ENCODE data around the gene PON1.

PON1 gene

DNA sequence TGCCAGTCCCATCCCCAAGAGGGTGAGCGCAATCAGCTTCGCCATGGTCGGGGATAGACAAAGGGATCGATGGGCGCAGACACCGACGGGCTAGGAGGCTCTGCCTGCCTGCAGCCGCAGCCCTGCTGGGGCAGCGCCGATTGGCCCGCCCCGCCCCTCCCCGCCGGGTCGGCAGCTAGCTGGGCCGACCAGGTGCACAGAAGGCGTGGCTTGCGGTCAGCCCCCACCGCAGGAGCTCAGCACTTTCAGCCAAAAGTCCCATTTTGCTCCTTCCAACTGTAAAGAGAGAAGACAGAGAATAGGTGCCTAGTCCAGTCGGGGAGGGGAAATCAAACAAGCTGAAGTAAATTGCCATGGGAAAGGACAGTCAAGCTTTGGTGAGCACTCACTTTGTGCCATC, at the start of gene PON1:
Gene PON1 (minus strand): TSS at position 102 of the 400 bp plus-strand sequence. CDS start 57 bp downstream, at position 45.
- DNase-seq: peak; percentile 40 to 73

DNA sequence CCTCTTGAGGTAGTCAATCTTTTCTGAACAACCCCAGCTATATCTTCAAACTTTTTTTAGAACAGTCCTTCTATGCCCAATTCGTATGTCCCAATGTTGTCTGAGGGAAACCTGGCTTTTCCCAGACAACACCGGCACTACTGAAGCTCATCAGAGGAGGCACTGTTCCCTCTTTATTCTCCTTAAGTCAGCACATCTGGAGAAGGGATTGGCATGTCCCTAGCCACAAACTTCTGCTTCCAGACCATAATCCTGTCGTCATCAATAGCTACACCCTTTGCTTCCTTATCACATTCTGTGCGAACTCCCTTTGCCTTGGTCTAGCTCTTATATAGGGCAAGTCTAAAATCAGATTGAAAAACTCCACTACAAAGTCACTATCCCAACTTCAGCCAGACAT, 49.0 kb upstream of the PON1 start:
- DNase-seq: no peak

DNA sequence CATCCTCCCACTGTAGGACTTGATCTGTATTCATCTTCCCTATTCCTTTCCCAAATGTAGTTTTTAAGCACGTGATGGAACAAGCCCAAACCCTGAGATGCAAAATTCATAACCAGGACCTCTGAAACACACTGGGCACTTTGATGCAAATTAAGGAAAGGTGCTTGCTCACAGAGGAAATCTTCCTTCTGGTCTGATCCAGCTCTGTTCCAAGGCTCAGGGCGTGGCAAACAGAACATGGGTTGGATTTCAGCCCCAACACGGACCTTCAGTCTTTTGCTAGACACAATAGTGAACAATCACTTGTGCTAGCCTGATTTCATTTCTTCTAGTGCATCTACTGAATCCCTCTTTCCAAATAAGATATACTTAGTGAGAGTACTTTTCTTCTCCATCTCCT, 43.9 kb upstream of the PON1 start:
- DNase-seq: no peak

DNA sequence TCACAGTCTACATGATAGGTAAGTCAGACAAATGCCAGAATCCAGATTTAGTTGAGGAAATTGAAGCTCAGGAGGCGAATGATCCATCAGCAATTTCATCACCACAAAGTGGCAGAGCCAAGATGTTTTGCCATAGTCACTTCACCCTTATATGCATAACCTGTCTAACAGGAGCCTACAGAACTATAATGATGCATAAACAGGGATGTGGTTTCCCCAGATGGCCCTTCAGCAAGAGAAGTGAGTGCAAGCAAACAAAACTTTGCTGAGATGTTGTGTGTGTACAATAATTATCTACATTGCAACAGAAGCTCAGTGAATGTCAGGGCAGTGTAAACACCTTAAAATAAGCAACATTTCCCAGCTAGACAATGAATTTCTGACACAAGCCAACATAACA, 43.3 kb upstream of the PON1 start:
- DNase-seq: no peak

DNA sequence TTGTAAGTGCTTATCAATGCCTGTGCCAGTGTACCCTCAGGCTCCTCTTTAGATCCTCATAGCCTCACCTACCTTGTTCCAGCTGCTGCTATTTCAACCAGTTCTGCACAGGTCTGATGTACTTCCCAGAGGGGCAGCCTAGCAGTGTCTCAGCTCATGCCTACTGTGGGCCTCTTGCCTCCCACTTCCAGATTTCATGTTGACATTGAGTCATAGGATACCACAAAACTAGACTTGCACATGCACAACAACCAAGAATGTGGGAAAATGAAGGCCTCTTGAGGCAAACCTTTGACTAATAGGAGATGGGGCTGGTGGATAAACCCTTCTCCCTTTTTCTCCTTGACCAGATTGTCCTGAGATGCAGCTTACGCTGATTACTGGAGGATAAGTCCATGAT, 40.8 kb upstream of the PON1 start:
- no peak for DNase-seq

DNA sequence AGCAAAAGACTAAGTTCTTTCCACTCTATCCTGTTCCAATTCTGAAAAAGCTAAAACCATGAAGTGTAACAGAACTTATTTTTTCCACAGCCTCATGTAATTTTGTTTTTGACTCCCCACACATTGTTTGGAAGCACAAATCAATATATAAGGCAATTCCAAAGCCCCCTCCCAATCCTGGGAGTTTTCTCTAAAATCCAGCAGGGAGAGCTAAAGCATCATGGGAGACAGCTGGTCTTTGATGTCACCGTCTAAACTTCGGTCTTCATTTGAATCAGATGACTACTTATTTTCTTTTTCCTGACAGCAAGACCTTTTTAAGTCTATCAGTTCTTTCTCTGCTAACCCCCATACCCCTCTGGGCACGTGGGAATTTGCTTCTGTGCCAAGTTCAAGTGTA, 33.3 kb upstream of the PON1 start:
- no peak for DNase-seq

DNA sequence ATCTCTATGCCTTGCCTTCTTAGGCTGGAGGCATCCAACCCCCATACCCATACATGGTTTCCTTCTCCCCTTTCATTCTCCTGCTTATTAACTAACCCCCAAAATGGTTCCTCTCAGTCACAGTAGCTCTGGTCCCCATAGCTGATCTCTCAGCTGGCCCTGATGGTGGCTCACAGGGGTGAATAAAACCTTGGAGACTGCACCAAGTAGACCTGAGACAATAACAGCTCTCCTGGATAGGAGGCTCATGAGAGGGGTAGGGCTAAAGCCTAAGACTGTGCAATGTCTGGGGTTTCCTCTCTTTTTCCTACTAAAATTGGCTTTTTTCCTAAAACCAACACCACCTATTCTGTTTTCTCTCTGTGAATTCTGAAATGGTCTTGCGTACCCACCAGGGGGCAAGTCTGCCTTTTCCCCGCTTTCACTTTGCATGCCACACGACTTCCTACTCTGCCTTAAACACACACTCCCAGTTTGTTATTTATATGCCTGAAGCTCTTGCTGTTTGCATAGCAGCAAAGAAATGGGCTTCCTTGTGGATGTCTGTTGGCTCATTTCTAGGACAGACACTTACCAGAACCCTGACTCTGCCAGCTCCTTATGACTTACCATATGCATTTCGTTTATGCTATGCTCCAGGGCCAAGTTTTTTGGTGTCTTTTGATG, 18.4 kb upstream of the PON1 start:
- peak in 1 of 2 experiments; percentile 6 for DNase-seq

DNA sequence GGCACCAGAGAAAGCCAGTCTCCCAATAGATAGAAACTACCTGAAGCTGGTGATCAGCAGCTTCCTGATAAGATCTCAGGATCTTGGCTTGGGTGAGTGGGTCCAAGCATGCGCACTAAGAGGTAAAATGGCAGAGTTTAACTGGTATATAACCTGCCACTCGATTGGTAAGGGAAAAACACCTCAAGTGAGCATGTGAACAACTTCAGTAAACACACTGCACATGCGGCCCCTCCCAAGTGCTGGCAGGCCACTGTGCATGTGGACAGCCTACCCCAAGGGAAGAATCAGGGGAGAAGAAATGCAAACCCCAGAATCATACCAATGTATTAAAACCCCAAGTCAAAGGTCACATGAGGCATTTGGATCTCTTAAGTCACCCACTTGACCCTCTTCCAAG, 17.7 kb upstream of the PON1 start:
- DNase-seq: no peak

DNA sequence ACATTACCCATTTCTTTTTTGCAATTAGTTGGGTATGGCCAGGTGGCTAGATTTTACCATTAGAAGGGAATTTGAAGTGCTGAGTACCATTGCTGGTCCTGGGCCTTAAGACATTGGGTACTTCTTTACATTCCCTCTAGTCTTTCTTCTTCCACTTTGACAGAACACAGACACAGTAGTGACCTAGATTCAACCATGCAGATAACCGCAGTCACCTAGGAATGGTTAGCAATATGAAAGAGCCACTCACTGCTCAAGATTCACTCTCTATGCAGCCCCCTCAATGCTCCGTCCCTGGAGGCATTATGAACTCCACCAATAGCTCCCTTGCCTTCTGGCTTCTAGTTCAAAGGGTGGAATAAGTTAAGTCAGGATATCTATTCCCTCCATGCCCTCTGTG, 16.2 kb upstream of the PON1 start:
- DNase-seq: no peak

DNA sequence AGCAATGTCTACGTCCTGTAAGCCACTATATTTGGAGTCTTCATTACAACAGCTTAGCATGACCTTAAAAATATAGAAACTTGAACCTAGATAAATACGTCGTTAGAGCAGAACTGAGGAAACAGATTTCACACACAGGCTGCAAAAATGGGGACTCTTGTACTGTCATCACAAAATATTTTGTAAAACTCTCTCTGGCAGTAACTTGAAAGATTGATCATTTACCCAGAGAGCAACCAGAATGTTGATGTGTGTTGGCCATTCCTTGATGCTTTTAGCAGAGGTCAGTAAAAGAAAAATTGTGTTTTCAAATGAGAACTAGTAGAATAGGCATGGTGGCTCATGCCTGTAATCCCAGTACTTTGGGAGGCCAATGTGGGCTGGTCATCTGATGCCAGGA, 14.5 kb upstream of the PON1 start:
- no peak for DNase-seq

DNA sequence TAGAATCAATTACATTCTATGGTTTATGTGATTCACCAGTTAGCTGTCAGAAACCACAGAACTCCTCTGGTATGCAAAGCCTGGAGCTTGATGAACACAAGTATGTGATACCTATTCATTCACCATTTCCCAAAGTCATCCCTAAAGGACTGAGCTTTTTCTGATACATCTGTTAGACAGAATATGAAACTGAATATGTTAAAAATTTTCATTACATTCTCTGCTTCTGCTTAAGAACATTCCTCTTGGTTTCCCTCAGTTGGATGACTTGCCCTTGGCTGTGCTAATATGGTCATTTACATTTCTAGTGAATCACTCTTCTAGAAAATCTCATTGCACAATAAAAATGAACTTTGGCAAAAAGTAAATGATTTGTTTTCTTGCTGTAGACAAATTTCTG, 10.8 kb upstream of the PON1 start:
- no peak for DNase-seq

DNA sequence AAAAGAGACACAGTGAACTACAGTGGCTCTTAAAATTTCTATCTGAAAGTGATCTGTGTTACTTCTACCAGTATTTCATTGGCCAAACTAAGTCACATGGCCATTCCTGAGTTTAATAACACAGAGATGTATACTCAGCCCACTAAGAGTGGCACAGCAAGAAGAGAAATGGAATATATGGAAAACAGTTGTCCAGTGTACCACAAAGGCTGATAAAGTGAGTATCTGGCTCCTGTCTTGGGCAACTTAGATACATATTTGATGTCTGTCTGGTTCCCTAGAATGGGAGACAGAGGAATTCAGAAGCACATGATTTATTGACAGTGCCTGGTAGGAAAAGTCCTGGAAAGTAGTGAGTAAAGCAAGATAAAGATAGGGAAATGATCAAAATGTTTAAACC, 10.1 kb upstream of the PON1 start:
- no peak for DNase-seq

DNA sequence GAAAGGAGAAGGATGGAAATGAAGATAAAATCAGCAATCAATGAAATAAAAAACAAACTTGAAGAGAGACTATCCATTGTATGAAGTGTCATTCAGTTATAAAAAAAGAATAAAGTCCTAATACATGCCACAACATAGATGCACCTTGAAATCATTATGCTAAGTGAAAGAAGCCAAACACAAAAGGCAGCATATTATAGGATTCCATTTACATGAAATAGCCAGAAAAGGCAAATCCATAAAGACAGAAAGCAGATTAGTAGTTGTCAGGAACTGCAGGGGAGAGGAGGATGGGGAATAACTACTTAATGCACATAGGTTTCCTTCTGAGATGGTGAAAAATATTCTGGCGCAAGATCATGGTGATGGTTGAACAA, 6.6 kb upstream of the PON1 start:
- no peak for DNase-seq

DNA sequence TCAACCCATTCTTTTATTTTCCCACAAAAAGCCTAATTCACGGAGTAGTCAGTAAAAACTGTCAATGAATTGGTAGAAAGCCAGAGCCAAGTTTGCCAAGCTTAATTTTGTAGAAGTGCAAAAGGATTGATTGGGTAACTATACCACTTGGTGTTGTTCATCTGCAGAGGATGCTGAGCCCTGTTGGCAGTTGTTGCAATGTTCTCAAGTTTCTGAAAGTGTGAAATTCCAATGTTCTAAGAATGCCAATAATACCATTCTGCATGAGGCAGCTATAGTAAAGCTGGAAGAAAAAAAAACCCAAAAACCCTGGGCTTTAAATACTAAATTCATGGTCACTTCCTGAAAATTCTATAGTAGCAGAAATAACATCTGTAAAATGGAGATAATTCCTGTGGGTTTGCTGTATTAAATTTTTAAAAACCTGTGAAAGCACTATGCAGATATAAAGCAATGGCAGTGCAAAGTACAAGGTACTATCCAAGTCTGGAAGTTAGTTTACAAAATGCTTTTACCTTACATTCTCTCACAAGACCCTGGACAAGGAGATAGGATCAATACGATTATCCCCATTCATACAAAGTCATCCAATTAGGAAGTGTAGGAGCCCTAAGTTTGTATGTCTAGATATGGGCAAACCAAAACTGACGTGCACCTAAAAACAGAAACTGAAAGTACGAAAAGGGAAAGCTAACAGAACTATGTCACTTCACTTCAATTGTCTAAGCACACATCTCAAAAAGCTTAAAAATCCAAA, 6.0 kb upstream of the PON1 start:
- DNase-seq: no peak

DNA sequence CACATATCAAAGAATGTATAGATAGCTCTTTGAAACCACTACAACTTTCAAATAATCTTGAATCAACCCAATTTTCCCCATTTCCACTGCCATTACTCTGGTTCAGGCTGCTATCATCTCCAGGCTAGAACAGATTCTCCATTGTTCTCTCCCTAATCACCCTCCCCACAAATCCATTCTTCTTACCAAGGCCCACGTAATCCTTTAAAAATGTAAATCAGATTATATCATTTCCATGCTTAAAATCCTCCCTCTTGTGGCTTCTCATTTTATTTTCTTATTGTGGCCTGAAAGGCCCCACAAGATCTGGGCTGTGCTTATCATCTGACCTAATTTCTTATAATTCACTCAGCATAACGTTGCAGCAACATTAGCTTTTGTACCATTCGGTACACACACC, 3.0 kb upstream of the PON1 start:
- DNase-seq: no peak

DNA sequence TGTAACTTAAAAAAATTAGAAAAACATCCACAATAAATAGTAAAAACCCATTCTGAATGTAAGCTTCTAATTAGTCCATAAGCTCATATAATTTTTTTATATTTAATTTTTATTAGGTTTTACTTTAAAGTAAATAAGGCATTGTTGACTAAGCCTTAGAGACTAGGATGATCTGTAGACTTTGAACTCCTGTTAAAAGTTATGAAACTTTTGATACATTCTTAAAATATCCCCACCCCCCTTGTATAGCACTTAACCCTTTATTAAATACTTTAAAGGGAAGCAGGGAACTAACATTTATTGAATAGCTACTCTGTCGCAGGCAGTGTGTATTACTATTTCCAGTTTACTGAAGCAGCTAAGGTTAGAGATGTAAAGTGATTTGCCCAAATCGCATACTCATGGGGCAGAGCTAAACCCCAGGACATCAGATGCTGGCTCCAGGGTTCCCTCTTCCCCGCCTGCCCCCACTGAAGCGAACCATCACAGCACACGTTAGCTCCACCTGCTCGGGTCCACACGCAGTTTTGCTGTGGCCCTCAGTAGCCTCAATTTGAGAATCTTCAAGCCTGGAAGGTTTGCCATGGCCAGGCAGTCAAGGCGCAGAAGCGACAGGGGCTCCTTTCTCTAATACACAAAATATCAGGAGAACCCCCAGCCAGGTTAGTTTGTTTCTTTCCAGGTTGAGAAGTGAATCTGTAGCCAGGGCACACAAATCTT, 762 bp downstream of the PON1 start:
- peak in 1 of 2 experiments; percentile 25 for DNase-seq

DNA sequence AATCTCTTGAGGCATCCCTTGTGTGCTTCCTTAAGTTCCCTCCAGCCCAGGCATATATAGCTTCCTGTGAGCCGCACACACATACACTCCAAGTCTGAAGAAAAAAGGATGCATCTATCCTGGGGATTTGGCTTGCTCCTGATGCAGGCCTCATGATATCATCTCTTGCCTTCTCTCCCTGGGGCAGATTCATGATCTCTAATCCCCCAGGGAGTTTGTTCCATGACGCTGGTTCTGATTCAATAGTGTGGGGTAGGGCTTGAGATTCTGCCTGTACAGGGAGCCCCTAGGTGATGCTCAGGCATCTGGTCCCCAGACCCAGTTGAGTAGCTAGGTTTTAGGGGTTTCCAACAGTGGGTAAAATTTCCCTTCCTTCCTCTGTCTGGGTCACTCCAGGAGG, 1.5 kb downstream of the PON1 start:
- no peak for DNase-seq

DNA sequence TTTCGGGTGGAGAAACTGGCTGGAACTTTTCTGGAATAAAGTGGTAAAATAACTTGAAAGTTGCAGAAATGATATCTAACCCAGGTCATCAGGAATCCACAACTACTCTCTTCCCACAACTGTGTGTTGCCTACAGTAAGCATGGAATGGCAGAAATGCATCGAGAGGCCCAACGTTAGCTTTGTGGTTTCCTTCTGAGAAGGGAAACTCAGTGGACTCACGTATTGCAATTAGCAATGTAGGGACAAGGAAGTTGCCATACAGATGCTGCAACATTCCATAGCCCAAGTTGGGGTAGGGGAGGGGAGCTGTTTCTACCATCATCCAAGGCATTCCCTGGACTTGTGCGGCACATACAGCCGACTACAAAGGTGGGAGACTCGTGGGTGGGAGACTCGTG, 1.9 kb downstream of the PON1 start:
- no peak for DNase-seq

DNA sequence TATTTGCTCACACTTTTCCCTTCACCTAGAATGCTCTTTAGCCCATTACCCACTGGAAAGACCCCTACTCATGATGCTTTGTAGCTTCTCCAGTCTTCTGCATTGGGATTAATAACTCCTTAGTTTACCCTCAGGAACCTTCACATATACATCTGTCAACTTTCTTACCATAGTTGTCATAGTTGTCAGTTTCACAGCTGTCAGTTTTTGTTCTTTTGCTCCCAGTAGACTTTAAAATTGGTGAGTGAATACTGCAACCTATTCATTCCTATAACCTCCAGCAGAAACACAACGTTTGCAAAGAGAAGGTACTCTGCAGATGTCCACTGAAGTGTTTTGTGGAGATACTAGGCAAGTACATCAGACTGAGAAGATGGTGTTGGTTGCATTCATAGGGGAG, 2.6 kb downstream of the PON1 start:
- no peak for DNase-seq

DNA sequence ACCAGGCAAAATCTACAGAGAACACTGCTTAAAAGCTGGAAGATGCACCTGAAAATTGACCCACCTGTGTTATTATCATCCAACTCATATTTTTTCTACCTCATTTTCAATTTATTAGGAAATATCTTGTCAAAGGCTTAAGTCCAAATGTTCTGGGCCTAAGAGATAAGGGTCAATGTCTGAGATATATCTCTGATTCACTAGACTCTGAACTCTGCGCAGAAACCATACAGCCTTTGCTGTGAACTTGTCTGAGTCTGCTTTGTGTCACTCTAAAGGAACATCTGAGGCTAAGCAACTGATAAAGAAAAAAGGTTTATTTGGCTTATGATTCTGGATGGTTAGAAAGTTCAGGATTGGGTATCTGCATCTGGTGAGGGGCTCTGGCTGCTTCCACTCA, 3.7 kb downstream of the PON1 start:
- no peak for DNase-seq

DNA sequence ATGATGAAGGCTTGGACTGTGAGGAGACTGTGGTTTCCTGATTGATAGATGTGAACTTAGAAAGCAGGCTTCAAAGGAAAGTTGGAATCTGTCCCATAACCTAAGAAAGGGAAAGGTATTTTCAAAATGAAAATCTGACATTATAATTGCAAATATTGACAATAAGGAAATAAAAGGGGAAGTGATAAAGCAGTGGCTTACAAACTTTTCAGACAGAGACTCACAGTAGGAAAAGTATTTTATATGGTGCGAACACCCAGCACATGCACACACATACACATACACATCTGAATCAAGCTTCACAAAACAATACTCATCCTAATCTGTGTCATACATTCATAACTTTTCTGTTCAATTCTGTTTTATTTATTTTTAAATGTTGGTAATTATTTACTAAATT, 4.8 kb downstream of the PON1 start:
- DNase-seq: no peak

DNA sequence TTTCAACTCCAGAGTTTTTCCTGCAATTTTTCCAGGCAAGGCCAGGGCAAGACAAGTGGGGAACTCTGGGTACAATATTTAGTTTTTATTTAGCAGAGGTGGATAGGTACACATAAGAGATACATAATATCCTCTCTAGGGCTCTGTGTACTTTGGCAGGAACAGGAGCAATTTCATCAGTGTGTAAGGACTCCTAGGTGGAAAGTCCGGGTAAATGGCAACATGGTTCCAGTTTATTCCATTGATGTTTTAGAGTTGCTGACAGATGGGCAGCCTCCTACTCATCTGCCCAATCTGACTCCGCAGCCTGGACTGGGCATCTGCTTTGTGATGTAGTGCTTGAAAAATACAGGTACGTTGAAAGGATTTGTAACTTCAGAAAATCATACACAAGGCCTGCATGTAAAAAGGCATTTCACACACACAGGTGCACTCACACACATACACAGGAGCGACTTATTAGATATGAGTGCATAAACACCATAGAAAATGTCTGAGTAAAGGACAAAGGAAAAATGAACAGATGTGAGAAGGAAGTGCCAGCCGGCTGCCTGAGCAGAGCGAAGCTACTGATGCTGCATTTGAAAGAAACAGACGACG, 5.7 kb downstream of the PON1 start:
- DNase-seq: peak; percentile 48

DNA sequence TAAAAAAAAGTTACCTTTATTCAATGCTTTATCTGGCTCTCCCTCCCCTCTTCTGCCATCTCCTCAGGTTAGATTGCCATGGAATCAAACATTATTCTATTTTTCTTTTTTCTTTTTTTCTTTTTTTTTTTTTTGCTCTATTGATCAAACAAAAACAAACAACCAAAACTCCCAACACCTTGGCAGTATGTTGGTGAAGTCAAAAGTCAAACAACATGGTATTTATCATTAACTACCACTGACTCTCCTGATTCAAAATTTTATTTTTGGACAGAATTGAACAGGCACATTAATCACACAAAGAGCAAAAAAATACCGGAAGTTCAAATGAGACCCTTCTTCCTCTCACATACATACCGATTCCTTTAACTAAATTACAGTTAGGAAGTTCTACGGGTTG, 6.4 kb downstream of the PON1 start:
- DNase-seq: no peak

DNA sequence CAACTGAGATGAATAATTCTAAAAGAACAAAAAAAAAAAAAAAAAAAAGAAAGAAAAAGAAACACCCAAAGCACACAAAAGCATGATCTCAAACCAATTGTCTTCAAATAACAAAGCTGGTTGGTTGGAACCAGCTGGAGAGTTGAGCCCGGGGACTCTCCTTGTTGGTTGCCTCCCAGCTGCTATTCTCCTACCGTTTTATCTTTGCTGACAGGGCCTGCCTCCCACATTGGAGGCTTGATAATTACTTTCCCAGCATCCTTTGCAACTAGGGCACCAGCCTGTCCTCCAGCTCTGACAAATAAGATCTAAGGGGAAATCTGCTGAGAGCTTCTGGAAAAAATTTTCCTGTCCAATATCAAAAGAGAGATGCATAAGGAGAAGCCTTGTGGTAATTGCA, 6.8 kb downstream of the PON1 start:
- peak; percentile 77 to 81 for DNase-seq
